HEK293 (cell line): ENCODE results near the gene SAMD4A.

Experiments used
- CTCF ChIA-PET: fragments of 350-600 bp; formaldehyde crosslinking; extraction: SDS; loops from one replicate; lab custom pipeline; 2021; ENCODE audit warnings: antibody characterized with exemption; lab: Yijun Ruan, JAX
- POLR2A ChIA-PET: fragments of 300-600 bp; formaldehyde crosslinking; extraction: SDS; loops from one replicate; lab custom pipeline; 2020; ENCODE audit warnings: antibody characterized with exemption, inconsistent platforms; lab: Yijun Ruan, JAX
- H3K27ac ChIP-seq: fragments of 200-500 bp; sonication (Bioruptor generic); 2 replicates; pipeline ENCODE4 v1.5.1; 2014; ENCODE audit warnings: low read depth, low read length, control low read depth, inconsistent platforms; ENCODE audit errors: extremely low read depth
- H3K36me3 ChIP-seq, 2 experiments: fragments of 200-500 bp in 1 of 2; sonication (Bioruptor generic) in 1 of 2; 1 replicate in 1 of 2; 2 replicates in 1 of 2; pipeline ENCODE4 v1.5.1; 2014 to 2017; ENCODE audit warnings: inconsistent platforms in 2 of 2, low read length in 2 of 2; ENCODE audit not compliant: control insufficient read depth in 2 of 2, insufficient read depth in 1 of 2
- H3K4me1 ChIP-seq: fragments of 200-500 bp; sonication (Bioruptor generic); 2 replicates; pipeline ENCODE4 v1.5.1; 2014; ENCODE audit warnings: mild to moderate bottlenecking, low read length, inconsistent platforms; ENCODE audit not compliant: control insufficient read depth, insufficient read depth
- H3K4me3 ChIP-seq: 2 replicates; pipeline ENCODE4 v1.5.1; 2011; ENCODE audit warnings: low read depth, mild to moderate bottlenecking, control low read depth, low read length, moderate library complexity
- H3K9me3 ChIP-seq: fragments of 200-500 bp; sonication (Bioruptor generic); 2 replicates; pipeline ENCODE4 v1.5.1; 2014; ENCODE audit warnings: low read depth, low read length, inconsistent platforms; ENCODE audit not compliant: control insufficient read depth, insufficient read depth
- KLF8 ChIP-seq: fragments of 450-650 bp; formaldehyde crosslinking; IDR thresholded peaks from 2 replicates; pipeline ENCODE4 v1.5.1; 2016; ENCODE audit warnings: missing biosample characterization, missing genetic modification characterization
- SP7 ChIP-seq: fragments of 450-650 bp; formaldehyde crosslinking; IDR thresholded peaks from 2 replicates; pipeline ENCODE4 v1.5.1; 2016; ENCODE audit warnings: missing biosample characterization, missing genetic modification characterization
- WT1 ChIP-seq: fragments of 450-650 bp; formaldehyde crosslinking; IDR thresholded peaks from 2 replicates; pipeline ENCODE4 v1.5.1; 2016; ENCODE audit warnings: missing biosample characterization, missing genetic modification characterization
- ZBTB1 ChIP-seq: fragments of 450-650 bp; formaldehyde crosslinking; IDR thresholded peaks from 2 replicates; pipeline ENCODE4 v1.5.1; 2016; ENCODE audit warnings: missing biosample characterization, missing genetic modification characterization
- ZBTB20 ChIP-seq: fragments of 450-650 bp; formaldehyde crosslinking; IDR thresholded peaks from 2 replicates; pipeline ENCODE4 v1.5.1; 2016; ENCODE audit warnings: missing biosample characterization, missing genetic modification characterization
- ZFP37 ChIP-seq: fragments of 450-650 bp; formaldehyde crosslinking; IDR thresholded peaks from 2 replicates; pipeline ENCODE4 v1.5.1; 2016; ENCODE audit warnings: missing biosample characterization, missing genetic modification characterization
- ZFP41 ChIP-seq: fragments of 450-650 bp; formaldehyde crosslinking; IDR thresholded peaks from 2 replicates; pipeline ENCODE4 v1.5.1; 2016; ENCODE audit warnings: missing biosample characterization, missing genetic modification characterization, borderline replicate concordance
- ZNF132 ChIP-seq: fragments of 450-650 bp; formaldehyde crosslinking; IDR thresholded peaks from 2 replicates; pipeline ENCODE4 v1.5.1; 2017; ENCODE audit warnings: missing biosample characterization, missing genetic modification characterization, borderline replicate concordance
- ZNF169 ChIP-seq: fragments of 450-650 bp; formaldehyde crosslinking; IDR thresholded peaks from 2 replicates; pipeline ENCODE4 v1.5.1; 2016; ENCODE audit warnings: missing biosample characterization, missing genetic modification characterization
- ZNF292 ChIP-seq: fragments of 450-650 bp; formaldehyde crosslinking; IDR thresholded peaks from 2 replicates; pipeline ENCODE4 v1.5.1; 2016; ENCODE audit warnings: low read depth, missing biosample characterization, missing genetic modification characterization, borderline replicate concordance
- ZNF555 ChIP-seq: fragments of 450-650 bp; formaldehyde crosslinking; conservative IDR thresholded peaks from 2 replicates; pipeline ENCODE4 v1.5.1; 2017; ENCODE audit warnings: missing biosample characterization, mild to moderate bottlenecking, missing genetic modification characterization, inconsistent platforms
- ZNF585B ChIP-seq: fragments of 450-650 bp; formaldehyde crosslinking; IDR thresholded peaks from 2 replicates; pipeline ENCODE4 v1.5.1; 2016; ENCODE audit warnings: missing biosample characterization, missing genetic modification characterization
- ZNF600 ChIP-seq: fragments of 450-650 bp; formaldehyde crosslinking; IDR thresholded peaks from 2 replicates; pipeline ENCODE4 v1.5.1; 2016; ENCODE audit warnings: missing biosample characterization, missing genetic modification characterization
- ZNF837 ChIP-seq: fragments of 450-650 bp; formaldehyde crosslinking; IDR thresholded peaks from 2 replicates; pipeline ENCODE4 v1.5.1; 2016; ENCODE audit warnings: missing biosample characterization, missing genetic modification characterization
- TF ChIP-seq, protein P1 (sequence below): IDR thresholded peaks from 2 replicates; pipeline ENCODE4 v1.6.1; 2011; ENCODE audit warnings: mild to moderate bottlenecking, low read depth, low read length, borderline replicate concordance
- TF ChIP-seq, protein P2 (sequence below): fragments of 450-650 bp; IDR thresholded peaks from 2 replicates; pipeline ENCODE4 v1.5.1; 2018; ENCODE audit warnings: missing biosample characterization, missing genetic modification characterization
- TF ChIP-seq, protein P3 (sequence below): fragments of 450-650 bp; formaldehyde crosslinking; IDR thresholded peaks from 2 replicates; pipeline ENCODE4 v1.5.1; 2016; ENCODE audit warnings: missing biosample characterization, missing genetic modification characterization
- TF ChIP-seq, protein P4 (sequence below): fragments of 450-650 bp; formaldehyde crosslinking; IDR thresholded peaks from 2 replicates; pipeline ENCODE4 v1.5.1; 2016; ENCODE audit warnings: missing biosample characterization, missing genetic modification characterization
- TF ChIP-seq, protein P5 (sequence below): fragments of 450-650 bp; formaldehyde crosslinking; IDR thresholded peaks from 2 replicates; pipeline ENCODE4 v1.5.1; 2016; ENCODE audit warnings: missing biosample characterization, missing genetic modification characterization
- TF ChIP-seq, protein P6 (sequence below): fragments of 450-650 bp; formaldehyde crosslinking; optimal IDR thresholded peaks from 2 replicates; pipeline ENCODE3; 2016; ENCODE audit warnings: missing biosample characterization, mild to moderate bottlenecking, missing genetic modification characterization

Gene SAMD4A

DNA sequence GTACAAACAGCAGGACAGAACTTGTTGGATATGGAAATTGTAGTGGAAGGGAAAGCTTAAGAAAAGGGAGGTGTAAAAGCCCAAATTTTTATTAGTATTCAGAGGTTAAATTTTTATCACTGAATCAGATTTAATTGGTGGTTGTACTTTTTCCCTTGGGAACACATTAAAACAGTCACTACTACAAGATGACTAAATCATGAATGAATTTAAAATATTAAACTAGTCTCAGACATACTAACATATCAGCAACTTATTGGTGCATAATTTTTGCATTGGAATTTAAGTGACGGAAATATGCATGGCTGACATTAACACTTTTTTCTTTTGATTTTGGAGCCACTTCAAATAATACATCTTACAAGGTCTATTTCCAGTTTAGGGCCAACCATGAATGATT is 27.6 kb downstream of the SAMD4A start:
- POLR2A ChIA-PET: interaction anchor here (0.6 kb wide), 1 partner anchor 12 kb away, joined by 3 read pairs; no protein-coding TSS in a partner anchor
- no peaks in the 10 kb centered on the region for H3K9me3 ChIP-seq
- TF ChIP-seq SP7 (tag by site-specific recombination) (peak; percentile 49; the same call in 1 of the 2 replicates), ZNF132 (no peak)
- peaks cover 21% of the 10 kb centered on the region for H3K4me1 ChIP-seq
- no peak overlapping the region for H3K4me3 ChIP-seq
- no peak overlapping the region for H3K27ac ChIP-seq
- CTCF ChIA-PET: no interaction called here
- no peaks in the 10 kb centered on the region for H3K36me3 ChIP-seq

DNA sequence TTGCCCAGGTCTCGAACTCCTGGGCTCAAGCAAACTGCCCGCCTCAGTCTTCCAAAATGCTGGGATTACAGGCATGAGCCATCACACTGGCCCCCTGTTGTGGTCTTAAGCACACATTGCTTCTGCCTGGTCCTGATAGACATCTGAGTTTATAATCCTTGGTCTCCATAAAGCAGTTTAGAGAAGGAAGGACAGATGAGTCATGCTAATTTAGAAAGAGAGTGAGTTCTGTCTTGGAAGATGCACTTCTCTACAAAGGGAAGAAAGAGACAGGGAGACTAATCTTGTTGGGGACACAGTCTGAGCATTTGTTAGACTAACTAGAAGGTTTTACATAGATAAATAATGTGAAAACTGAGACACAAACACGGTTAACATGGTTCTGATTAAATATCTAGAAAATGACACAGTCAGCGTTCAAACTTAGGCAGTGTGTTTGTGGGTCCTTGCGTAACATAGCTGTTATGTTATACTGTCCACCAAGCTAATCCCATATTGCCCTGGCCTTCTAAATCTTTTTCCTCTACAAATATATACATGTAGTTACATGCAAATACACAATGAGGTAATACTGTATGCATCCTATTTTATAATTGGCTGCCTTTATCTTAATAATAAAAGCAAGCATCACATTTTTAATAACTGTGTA is 31.0 kb downstream of the SAMD4A start:
- CTCF ChIA-PET: interaction anchor here (1.0 kb wide), 1 partner anchor 26 kb away, joined by 3 read pairs; no protein-coding TSS in a partner anchor
- no peak overlapping the region for H3K27ac ChIP-seq
- TF ChIP-seq ZNF837 (tag by site-specific recombination) (no peak), ZNF169 (tag by site-specific recombination) (no peak), WT1 (tag by site-specific recombination) (no peak), SP7 (tag by site-specific recombination) (peak; percentile 41; the same call in 1 of the 2 replicates), ZNF585B (tag by site-specific recombination) (no peak), ZBTB20 (no peak), ZNF600 (tag by site-specific recombination) (peak; percentile 87), ZBTB1 (no peak), ZFP37 (tag by site-specific recombination) (no peak), ZNF555 (tag by site-specific recombination) (no peak), ZNF292 (tag by site-specific recombination) (no peak), KLF8 (tag by site-specific recombination) (no peak), ZFP41 (tag by site-specific recombination) (no peak)
- TF ChIP-seq, protein P1, sequence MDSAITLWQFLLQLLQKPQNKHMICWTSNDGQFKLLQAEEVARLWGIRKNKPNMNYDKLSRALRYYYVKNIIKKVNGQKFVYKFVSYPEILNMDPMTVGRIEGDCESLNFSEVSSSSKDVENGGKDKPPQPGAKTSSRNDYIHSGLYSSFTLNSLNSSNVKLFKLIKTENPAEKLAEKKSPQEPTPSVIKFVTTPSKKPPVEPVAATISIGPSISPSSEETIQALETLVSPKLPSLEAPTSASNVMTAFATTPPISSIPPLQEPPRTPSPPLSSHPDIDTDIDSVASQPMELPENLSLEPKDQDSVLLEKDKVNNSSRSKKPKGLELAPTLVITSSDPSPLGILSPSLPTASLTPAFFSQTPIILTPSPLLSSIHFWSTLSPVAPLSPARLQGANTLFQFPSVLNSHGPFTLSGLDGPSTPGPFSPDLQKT: no peak
- TF ChIP-seq, protein P2, sequence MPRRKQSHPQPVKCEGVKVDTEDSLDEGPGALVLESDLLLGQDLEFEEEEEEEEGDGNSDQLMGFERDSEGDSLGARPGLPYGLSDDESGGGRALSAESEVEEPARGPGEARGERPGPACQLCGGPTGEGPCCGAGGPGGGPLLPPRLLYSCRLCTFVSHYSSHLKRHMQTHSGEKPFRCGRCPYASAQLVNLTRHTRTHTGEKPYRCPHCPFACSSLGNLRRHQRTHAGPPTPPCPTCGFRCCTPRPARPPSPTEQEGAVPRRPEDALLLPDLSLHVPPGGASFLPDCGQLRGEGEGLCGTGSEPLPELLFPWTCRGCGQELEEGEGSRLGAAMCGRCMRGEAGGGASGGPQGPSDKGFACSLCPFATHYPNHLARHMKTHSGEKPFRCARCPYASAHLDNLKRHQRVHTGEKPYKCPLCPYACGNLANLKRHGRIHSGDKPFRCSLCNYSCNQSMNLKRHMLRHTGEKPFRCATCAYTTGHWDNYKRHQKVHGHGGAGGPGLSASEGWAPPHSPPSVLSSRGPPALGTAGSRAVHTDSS (tag by site-specific recombination): no peak
- TF ChIP-seq, protein P3, sequence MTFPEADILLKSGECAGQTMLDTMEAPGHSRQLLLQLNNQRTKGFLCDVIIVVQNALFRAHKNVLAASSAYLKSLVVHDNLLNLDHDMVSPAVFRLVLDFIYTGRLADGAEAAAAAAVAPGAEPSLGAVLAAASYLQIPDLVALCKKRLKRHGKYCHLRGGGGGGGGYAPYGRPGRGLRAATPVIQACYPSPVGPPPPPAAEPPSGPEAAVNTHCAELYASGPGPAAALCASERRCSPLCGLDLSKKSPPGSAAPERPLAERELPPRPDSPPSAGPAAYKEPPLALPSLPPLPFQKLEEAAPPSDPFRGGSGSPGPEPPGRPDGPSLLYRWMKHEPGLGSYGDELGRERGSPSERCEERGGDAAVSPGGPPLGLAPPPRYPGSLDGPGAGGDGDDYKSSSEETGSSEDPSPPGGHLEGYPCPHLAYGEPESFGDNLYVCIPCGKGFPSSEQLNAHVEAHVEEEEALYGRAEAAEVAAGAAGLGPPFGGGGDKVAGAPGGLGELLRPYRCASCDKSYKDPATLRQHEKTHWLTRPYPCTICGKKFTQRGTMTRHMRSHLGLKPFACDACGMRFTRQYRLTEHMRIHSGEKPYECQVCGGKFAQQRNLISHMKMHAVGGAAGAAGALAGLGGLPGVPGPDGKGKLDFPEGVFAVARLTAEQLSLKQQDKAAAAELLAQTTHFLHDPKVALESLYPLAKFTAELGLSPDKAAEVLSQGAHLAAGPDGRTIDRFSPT (tag by site-specific recombination): peak; percentile 60
- TF ChIP-seq, protein P4, sequence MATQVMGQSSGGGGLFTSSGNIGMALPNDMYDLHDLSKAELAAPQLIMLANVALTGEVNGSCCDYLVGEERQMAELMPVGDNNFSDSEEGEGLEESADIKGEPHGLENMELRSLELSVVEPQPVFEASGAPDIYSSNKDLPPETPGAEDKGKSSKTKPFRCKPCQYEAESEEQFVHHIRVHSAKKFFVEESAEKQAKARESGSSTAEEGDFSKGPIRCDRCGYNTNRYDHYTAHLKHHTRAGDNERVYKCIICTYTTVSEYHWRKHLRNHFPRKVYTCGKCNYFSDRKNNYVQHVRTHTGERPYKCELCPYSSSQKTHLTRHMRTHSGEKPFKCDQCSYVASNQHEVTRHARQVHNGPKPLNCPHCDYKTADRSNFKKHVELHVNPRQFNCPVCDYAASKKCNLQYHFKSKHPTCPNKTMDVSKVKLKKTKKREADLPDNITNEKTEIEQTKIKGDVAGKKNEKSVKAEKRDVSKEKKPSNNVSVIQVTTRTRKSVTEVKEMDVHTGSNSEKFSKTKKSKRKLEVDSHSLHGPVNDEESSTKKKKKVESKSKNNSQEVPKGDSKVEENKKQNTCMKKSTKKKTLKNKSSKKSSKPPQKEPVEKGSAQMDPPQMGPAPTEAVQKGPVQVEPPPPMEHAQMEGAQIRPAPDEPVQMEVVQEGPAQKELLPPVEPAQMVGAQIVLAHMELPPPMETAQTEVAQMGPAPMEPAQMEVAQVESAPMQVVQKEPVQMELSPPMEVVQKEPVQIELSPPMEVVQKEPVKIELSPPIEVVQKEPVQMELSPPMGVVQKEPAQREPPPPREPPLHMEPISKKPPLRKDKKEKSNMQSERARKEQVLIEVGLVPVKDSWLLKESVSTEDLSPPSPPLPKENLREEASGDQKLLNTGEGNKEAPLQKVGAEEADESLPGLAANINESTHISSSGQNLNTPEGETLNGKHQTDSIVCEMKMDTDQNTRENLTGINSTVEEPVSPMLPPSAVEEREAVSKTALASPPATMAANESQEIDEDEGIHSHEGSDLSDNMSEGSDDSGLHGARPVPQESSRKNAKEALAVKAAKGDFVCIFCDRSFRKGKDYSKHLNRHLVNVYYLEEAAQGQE: no peak
- TF ChIP-seq, protein P5, sequence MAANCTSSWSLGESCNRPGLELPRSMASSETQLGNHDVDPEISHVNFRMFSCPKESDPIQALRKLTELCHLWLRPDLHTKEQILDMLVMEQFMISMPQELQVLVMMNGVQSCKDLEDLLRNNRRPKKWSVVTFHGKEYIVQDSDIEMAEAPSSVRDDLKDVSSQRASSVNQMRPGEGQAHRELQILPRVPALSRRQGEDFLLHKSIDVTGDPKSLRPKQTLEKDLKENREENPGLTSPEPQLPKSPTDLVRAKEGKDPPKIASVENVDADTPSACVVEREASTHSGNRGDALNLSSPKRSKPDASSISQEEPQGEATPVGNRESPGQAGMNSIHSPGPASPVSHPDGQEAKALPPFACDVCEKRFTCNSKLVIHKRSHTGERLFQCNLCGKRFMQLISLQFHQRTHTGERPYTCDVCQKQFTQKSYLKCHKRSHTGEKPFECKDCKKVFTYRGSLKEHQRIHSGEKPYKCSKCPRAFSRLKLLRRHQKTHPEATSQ (tag by site-specific recombination): no peak
- TF ChIP-seq, protein P6, sequence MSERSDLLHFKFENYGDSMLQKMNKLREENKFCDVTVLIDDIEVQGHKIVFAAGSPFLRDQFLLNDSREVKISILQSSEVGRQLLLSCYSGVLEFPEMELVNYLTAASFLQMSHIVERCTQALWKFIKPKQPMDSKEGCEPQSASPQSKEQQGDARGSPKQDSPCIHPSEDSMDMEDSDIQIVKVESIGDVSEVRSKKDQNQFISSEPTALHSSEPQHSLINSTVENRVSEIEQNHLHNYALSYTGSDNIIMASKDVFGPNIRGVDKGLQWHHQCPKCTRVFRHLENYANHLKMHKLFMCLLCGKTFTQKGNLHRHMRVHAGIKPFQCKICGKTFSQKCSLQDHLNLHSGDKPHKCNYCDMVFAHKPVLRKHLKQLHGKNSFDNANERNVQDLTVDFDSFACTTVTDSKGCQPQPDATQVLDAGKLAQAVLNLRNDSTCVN (tag by site-specific recombination): no peak

More for the DNA sequence above, 31.0 kb downstream of the SAMD4A start:
- Histone ChIP-seq H3K36me3 (no peaks in the 10 kb centered on the region), H3K4me1 (peaks cover 22% of the 10 kb centered on the region), H3K4me3 (no peak overlapping the region), H3K9me3 (no peaks in the 10 kb centered on the region)
- POLR2A ChIA-PET: no interaction called here
